Stimulated activated CD8-positive, alpha-beta memory T cell treated with anti-CD3 and anti-CD28 coated beads, Interleukin-15, amount 100 ng/mL, for 4 hours (primary cell): ENCODE data around the gene DAPK2.

Source experiments
- DNase-seq, 2 donors: peaks; one replicate each; pipeline ENCODE4 v3.0.0-alpha.2; 2020; ENCODE audit warnings: low read depth in 2 of 2

The DAPK2 gene

GRCh38 chr15:63943829-63944680 is 102.2 kb downstream of the DAPK2 start:
- no peak for DNase-seq

- no peak for DNase-seq
Observed at GRCh38 chr15:63942486-63943365, 103.6 kb downstream of the DAPK2 start.

DNA sequence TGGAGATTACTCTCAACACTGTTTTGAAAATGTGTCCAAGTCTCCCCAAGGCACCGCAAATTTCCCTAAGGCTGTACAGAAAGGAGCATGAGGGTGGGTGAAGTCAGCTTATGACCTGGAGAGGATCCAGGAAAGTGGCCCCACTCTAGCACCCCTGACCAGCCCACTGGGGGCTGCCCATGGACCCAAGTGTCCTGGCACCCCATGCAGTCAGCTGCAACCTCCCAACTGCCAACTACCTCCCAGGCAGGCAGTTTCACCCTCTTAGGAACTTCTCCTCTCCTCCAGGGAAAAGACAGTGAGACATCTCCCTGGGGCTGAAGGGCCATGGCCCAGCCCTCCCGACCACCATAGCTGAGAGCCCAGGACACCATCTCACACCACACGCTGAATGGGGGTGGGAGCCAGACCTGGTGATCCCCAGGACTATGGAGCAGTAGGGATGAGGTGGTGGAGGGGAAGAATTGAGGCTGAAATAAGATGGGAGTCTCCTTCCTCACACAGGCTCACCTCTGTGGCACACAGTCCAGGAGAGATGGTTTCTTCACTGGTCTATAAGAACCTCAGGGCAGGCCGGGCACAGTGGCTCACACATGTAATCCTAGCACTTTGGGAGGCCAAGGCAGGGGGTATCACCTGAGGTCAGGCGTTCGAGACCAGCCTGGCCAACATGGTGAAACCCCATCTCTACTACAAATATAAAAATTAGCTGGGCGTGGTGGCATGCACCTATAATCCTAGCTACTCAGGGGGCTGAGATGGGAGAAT is 104.4 kb downstream of the DAPK2 start:
- DNase-seq: no peak

DNA sequence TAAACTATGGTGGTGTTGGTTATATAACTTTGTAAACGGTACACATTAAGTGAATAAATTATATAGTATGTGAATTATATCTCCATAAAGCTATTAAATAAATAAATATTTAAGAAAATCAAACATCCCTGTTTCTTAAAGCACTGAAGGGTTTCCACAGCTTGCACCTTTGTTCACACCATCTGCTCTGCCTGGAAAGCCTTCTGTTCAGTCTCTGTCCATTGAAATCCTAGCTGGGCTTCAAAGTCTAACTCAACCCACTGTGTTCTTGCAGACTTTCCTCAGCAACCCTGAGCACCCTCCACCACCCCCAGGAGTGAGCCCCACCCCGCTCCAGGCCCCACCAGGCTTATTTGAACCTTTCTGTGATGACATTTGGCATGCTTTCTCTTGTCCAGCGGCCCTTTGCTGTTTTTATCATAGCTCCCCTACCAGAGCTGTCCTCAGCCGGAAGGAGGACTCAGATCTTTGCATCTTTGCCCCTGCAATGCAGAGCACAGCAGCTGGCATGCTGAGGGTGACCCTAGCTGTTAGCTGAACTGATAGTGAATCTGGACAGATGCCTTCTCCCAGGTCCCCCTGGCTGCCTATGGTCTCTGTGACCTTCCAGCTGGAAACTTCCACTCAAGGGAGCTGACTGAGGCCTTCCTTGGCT is 105.2 kb downstream of the DAPK2 start:
- DNase-seq: no peak

DNA sequence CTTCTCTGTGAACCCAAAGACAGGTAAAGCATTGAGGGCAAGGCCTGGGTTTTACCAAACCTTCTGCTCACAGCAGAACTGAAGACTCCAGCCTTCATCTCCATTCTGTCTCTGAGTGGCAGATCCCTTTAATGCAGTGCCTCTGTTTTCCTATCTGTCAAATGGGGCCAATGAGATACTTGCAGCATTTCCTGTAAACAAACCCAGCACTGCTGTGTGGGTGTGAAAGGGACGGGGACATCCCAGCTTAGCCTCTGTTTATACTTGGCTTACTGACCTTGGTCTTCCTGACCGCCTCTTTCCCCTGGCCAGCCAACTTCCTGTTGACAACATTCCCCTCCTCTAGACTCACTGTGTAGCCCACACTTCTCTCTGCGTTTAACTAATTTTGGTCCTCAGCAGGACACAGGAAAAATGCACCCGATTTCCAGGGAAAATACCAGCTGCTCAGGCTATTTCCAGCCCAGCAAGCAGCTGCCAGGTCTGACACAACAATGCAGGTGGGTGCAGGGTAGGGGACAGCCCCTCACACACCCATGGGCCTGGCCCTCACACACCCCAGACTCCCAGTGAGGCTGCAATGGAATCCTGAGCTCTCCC is 106.7 kb downstream of the DAPK2 start:
- no peak for DNase-seq

DNA sequence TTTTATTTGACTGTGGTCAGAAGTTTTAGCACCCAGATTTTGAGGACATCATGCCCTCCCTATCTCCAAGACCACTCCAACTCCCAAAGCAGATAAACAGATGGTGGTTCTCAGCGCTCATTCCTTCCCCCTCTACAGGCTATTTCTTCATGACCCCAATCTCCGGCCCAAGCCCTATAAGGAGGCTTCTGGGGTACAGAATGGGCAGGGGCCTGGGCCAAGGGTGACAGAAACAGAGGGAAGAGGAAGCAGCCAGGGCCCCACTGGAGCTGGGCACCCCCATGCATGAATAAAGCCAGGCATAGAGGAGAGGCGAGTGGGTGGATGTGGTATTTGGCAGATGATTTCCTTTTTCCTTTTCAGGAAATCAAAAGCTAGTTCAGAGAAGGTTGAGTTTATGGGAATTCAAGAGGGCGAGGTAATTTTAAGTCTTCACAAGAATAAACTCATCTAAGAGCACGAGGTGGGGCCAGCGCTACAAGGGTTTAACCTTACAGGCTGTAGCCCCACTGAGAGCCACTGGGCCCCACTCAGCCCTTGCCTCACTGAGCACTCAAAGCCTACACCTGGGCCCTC is 107.7 kb downstream of the DAPK2 start:
- DNase-seq: no peak

DNA sequence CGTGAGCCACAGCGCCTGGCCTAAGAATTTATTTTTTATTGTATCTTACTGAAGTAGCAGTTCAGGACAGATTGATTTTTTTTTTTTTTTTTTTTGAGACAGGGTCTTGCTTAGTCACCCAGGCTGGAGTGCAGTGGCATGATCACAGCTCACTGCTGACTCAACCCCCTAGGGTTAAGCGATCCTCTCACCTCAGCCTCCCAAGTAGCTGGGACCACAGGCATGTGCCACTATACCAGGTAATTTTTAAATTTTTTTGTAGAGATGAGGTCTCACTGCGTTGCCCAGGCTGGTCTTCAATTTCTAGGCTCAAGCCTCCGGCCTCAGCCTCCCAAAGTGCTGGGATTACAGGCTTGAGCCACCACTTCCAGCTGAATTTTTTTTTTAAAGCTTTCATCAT is 112.8 kb downstream of the DAPK2 start:
- no peak for DNase-seq

DNA sequence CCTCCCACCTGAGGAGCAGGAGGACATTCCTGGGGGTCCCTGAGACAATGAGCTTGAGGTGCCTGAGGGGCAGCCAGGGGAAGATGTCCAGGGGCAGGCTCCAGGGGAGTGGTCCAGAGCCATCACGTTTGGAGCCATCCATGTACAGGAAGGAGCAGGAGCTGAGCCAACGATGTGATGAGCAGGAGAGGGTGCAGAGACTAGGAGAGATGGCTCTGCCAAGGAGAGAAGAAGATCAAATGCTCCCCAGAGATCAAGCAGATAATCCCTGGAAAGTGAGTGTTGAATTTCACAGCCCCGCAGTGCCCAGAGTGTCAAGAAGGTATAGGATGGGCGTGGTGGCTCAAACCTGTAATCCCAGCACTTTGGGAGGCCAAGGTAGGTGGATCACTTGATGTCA is 114.7 kb downstream of the DAPK2 start:
- DNase-seq: no peak

GRCh38 chr15:63930034-63930433 is 116.3 kb downstream of the DAPK2 start:
- DNase-seq: no peak

DNA sequence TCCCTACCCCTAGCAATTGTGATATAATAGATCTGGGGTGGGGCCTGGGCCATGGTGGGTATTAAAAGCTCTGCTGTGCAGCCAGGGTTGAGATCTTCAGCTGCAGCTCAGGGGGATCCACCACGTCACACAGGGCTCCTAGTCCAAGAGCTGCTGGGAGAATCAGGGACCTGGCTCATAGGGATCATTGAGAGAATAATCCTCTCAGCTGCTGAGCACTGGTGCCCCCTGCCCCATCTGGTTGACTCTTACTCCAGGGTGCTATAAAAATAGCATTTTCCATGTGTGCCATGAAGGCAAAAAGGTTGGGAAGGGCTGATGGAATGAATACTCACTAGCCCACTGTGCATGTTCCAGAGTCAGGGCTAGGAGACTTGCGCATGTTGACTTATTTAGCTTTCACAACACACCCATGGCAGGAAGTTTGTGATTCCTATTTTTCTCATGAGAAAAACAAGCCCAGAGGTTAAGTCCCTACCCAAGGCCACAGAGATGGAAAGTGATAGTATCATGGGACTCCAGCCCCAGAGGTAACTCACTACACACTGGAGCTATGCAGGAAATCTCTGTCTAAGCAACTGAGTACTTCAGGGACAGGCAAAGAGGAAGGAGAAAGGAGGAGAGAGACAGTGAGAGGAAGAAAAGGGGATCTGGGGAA is 118.0 kb downstream of the DAPK2 start:
- no peak for DNase-seq

DNA sequence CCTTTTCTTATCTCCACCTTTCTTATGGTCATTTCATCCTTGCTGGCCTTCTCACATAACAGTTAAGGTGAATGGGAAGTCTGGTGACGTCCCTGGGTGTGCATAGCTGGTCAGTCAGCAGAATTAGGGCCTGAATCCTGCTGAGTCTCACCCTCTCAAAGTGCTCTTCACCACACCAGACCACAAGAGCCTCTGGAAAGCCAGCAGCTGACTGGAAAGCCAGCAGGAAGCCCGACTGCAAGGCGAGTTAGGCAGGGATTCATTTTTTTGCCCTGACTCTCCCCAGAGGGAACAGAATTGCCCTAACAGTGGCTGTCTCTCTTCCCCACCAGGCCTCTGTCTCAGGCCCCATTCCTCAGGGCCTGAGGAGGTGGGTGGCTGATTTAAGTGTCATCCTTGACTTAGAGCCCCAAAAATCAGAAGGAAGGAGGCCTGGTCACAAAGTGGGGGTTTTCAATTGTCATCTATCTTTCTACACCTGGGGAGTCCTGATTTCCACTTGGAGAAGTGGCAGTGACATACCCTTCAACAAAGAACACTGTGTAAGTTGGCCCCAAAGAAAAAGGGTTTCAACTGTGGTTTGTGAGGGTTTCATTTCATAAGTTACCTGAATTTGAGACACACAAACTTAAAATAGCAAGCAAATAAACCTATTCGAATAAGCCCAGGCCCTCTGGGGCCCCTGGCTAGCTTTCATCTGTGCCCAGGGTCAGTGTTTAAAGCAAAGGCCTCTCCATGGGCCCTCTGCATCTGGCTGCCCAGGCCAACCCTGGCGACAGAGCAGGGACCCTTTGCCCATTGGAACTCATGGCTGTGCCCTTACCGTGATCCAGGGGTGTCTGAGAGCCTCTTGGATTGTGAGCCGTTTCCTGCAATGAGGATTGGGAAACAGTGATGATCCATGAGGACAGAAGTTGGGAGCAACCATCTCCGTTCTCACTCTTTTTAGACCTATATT is 122.0 kb downstream of the DAPK2 start:
- DNase-seq: no peak

GRCh38 chr15:63922916-63923315 is 123.4 kb downstream of the DAPK2 start:
- DNase-seq: no peak

- no peak for DNase-seq
Observed at GRCh38 chr15:63922261-63922904, 123.9 kb downstream of the DAPK2 start.

- DNase-seq: no peak
Observed at GRCh38 chr15:63920504-63921175, 125.6 kb downstream of the DAPK2 start.

DNA sequence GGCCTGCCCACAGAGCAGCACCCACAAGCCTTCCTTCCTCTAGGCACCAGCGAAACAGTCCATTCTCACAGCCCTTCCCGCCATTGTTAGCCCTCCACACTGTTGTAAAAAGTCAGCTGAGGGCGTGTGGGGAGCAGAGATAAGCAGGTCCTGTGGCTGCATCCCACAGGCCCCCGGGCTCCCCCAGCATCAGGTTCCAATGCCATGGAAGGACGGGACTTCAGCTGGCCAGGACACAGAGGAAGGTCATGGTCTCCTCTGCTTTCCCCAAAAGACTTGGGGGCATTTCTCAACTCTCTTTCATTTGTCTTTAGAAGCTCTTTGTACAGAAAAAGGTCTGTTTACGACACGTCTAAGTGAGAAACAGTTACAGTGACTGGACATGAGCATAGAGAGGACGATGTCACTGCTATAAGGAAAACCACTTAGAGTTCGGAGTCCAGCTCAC is 127.4 kb downstream of the DAPK2 start:
- no peak for DNase-seq

- DNase-seq: no peak
Observed at GRCh38 chr15:63918317-63918672, 128.0 kb downstream of the DAPK2 start.

DNA sequence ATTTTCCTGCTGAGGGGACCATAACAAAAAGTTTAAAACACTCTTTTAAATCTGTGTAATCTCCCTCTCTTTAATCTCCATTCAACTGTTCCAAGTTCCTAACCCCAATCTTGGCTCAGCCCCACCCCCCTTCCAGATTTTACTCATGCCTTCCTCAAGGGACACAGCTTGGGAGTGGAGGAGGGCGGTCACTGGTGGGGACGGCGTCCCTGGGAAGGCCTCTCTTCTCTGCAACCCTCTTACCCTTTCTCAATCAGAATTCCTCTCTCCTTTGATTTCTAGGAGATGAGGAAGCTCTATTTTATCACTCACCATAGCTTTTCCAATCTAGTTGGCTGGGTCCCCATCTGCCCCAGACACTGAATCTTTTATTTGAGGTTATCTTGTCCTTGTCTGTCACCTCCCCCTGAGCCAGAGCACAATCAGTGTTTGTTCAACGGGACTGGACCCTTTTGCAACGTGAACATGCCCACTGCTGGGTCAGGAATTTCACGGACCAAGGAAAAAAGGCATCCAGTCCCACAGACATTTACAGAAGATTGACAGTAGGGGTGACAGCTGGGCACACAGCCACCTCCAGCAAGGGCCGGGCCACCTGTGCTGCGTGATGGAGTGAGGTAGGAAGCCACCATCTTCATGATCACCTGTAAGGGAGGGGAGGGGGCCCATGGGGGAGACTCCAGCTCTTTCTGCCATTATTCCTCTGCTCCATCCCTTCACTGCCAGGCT is 128.5 kb downstream of the DAPK2 start:
- DNase-seq: no peak
